OCI-M2 (cell line): ENCODE data around the gene EXOC6.

Experiments used
- DNase-seq: peaks from one replicate; lab custom pipeline; 2025; ENCODE audit not compliant: unreplicated experiment; lab: John Stamatoyannopoulos, UW

Gene EXOC6

GRCh38 chr10:93063144-93063976 lies 215.0 kb downstream of the EXOC6 start:
- DNase-seq: no peak

GRCh38 chr10:93063977-93064660 lies 215.8 kb downstream of the EXOC6 start:
- no peak for DNase-seq

GRCh38 chr10:93064874-93065660 lies 216.7 kb downstream of the EXOC6 start:
- DNase-seq: no peak

GRCh38 chr10:93065675-93066543 lies 217.6 kb downstream of the EXOC6 start:
- no peak for DNase-seq

- DNase-seq: no peak
Measured at GRCh38 chr10:93066544-93066913, 218.2 kb downstream of the EXOC6 start.

- DNase-seq: no peak
Measured at GRCh38 chr10:93067443-93068365, 219.4 kb downstream of the EXOC6 start.

- no peak for DNase-seq
Measured at GRCh38 chr10:93068411-93069244, 220.3 kb downstream of the EXOC6 start.

- no peak for DNase-seq
Measured at GRCh38 chr10:93069245-93069561, 220.9 kb downstream of the EXOC6 start.

GRCh38 chr10:93070378-93071176 lies 222.3 kb downstream of the EXOC6 start:
- DNase-seq: no peak

- no peak for DNase-seq
Measured at GRCh38 chr10:93071177-93071472, 222.8 kb downstream of the EXOC6 start.

GRCh38 chr10:93071674-93072224 lies 223.4 kb downstream of the EXOC6 start:
- no peak for DNase-seq

- no peak for DNase-seq
Measured at GRCh38 chr10:93072225-93072712, 223.9 kb downstream of the EXOC6 start.

GRCh38 chr10:93072713-93073538 lies 224.6 kb downstream of the EXOC6 start:
- DNase-seq: no peak

GRCh38 chr10:93073539-93074146 lies 225.3 kb downstream of the EXOC6 start, which contains the start of gene CYP26A1:
Gene CYP26A1 (plus strand): TSS chr10:93073893. CDS start chr10:93073935, 42 bp downstream.
- DNase-seq: no peak

- DNase-seq: no peak
Measured at GRCh38 chr10:93074147-93074596, 225.9 kb downstream of the EXOC6 start.

- no peak for DNase-seq
Measured at GRCh38 chr10:93074597-93075368, 226.5 kb downstream of the EXOC6 start.
